Measurements from ENCODE around the gene TPST2. TPM values are rescaled to one million over a fixed set of nuclear protein-coding genes. Genes with fewer than 3 reads are reported as not detected.
"Not testable (repeated sequence)": the region's sequence is repeated elsewhere in the genome, so short reads cannot be mapped to it uniquely, and the experiment has no call there.

The TPST2 gene
- total and polyA plus RNA-seq, 2 experiments from 2014 or later, result 35.1 to 58.3 TPM

- Histone ChIP-seq H3F3A (ENCODE audit: insufficient read depth) (no peaks in the 10 kb centered on the region), H3K9ac (no peak overlapping the region), H3K4me2 (ENCODE audit: unreplicated experiment) (no peak overlapping the region), H3K4me3 (no peak overlapping the region), H3K36me3 (ENCODE audit: low read depth) (peaks cover 20% of the 10 kb centered on the region), H3K27ac (no peak overlapping the region), H3K79me2 (ENCODE audit: insufficient read depth) (no peaks in the 10 kb centered on the region), H4K20me1 (ENCODE audit: insufficient read depth) (no peaks in the 10 kb centered on the region), H3K27me3 (replicated peaks; ENCODE audit: insufficient read depth) (no peaks in the 10 kb centered on the region), H3K9me3 (ENCODE audit: low read depth) (no peaks in the 10 kb centered on the region), H2AFZ (no peak overlapping the region), H3K4me1 (ENCODE audit: insufficient read depth) (no peaks in the 10 kb centered on the region), H3K9me2 (ENCODE audit: insufficient read depth) (no peaks in the 10 kb centered on the region)
- DNase-seq, result no peak
- TF ChIP-seq EZH2 (IDR thresholded peaks at IDR 0.05; ENCODE audit: insufficient read depth, poor library complexity, severe bottlenecking), result no peak
- no peak for TF ChIP-seq EZH2phosphoT487 (IDR thresholded peaks at IDR 0.05; ENCODE audit: insufficient read depth, low read depth)
- 97 to 100% methylated on average over 3 of the region's 3 CpGs for WGBS, 2 experiments (ENCODE audit: low coverage in 1 of 2, low lambda C conversion rate in 2 of 2, missing lambda C conversion rate in 2 of 2)
- in situ Hi-C loops (cut with MboI), result no loop called here
These were observed 54.4 kb downstream of the TPST2 start for GRCh38 chr22:26535603-26535908.

DNA sequence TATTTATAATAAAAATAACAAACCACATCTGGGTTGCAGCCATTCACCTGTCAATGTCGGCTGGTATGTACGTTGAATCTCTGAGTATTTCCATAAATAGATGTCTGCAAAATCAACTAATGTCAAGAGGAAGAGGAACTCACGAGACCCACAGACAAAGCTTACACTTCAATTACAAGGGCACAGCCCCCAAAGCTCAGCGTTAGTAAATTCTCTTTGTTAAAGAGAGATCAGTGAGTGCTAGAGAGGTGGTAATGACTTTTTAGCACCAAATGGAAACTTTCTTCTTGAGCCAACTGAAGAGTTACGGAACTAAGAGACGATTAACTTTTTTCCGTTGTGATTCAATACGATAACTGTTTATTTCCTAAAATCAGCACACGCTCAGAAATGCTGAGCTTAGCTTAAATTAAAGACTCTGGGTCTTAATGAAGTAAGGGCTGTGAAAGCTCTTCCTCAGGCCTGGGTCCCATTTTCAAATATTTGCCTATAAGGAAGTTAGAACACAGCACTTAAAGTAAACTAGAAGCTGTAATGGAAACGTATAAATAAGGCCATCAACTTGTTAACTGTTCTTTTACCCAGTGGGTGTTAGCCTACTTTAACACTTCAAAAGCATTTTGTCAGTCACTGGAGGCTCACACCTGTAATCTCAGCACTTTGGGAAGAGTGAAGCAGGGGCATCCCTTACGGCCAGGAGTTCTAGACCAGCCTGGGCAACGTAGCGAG, 54.9 kb downstream of the TPST2 start:
- Histone ChIP-seq H3K4me1 (ENCODE audit: insufficient read depth) (no peaks in the 10 kb centered on the region), H3K9me2 (ENCODE audit: insufficient read depth) (no peaks in the 10 kb centered on the region), H3K27me3 (replicated peaks; ENCODE audit: insufficient read depth) (no peaks in the 10 kb centered on the region), H3K79me2 (ENCODE audit: insufficient read depth) (no peaks in the 10 kb centered on the region), H3K9ac (no peak overlapping the region), H3K4me2 (ENCODE audit: unreplicated experiment) (no peak overlapping the region), H4K20me1 (ENCODE audit: insufficient read depth) (no peaks in the 10 kb centered on the region), H3F3A (ENCODE audit: insufficient read depth) (no peaks in the 10 kb centered on the region), H3K27ac (no peak overlapping the region), H3K4me3 (no peak overlapping the region), H3K9me3 (ENCODE audit: low read depth) (no peaks in the 10 kb centered on the region), H3K36me3 (ENCODE audit: low read depth) (peaks cover 20% of the 10 kb centered on the region), H2AFZ (no peak overlapping the region)
- TF ChIP-seq EZH2 (IDR thresholded peaks at IDR 0.05; ENCODE audit: insufficient read depth, poor library complexity, severe bottlenecking) (no peak), EZH2phosphoT487 (IDR thresholded peaks at IDR 0.05; ENCODE audit: insufficient read depth, low read depth) (no peak)
- in situ Hi-C loops (cut with MboI), result no loop called here
- no peak for DNase-seq
- 81 to 82% methylated on average over 13 of the region's 13 CpGs for WGBS, 2 experiments (ENCODE audit: low coverage in 1 of 2, low lambda C conversion rate in 2 of 2, missing lambda C conversion rate in 2 of 2)

DNA sequence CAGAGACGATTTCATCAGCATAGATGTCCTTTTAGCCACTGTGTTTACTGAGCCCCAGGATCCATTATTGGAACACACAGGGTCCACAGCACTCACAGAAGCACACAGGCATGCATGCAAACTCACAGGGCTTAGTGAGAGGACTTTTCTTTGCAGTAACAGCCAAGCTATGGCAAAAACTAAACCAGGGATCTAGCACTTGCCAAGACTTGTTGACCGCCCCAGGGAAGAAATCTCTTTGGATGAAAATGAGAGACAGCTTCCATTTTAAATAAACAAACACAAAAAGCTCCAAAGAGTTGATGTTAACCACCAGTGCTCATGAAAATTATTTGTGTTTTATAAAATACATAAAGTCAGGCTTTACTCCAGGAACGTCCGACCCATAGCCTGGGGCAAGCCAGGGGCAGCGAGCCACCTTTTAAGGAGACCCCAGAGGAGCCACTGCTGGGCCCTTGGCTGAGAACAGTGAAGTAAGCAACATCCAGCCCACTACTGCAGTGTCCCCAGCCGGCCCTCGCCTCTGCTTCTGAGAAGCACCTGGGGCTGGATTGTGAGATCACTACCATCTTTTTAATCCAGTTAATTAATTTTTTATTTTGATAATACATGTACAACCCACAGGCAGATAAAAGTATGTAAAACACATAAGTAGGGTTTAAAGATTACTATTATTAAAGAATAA, 55.6 kb downstream of the TPST2 start:
- Histone ChIP-seq H4K20me1 (ENCODE audit: insufficient read depth) (no peaks in the 10 kb centered on the region), H3F3A (ENCODE audit: insufficient read depth) (no peaks in the 10 kb centered on the region), H3K9ac (no peak overlapping the region), H3K4me2 (ENCODE audit: unreplicated experiment) (no peak overlapping the region), H3K9me2 (ENCODE audit: insufficient read depth) (no peaks in the 10 kb centered on the region), H3K79me2 (ENCODE audit: insufficient read depth) (no peaks in the 10 kb centered on the region), H3K9me3 (ENCODE audit: low read depth) (no peaks in the 10 kb centered on the region), H3K27ac (no peak overlapping the region), H3K4me1 (ENCODE audit: insufficient read depth) (no peaks in the 10 kb centered on the region), H2AFZ (no peak overlapping the region), H3K27me3 (replicated peaks; ENCODE audit: insufficient read depth) (no peaks in the 10 kb centered on the region), H3K4me3 (no peak overlapping the region), H3K36me3 (ENCODE audit: low read depth) (peaks cover 20% of the 10 kb centered on the region)
- in situ Hi-C loops (cut with MboI), result no loop called here
- no peak for DNase-seq
- WGBS, 2 experiments (ENCODE audit: low coverage in 1 of 2, low lambda C conversion rate in 2 of 2, missing lambda C conversion rate in 2 of 2), result 89 to 91% methylated on average over 7 of the region's 7 CpGs
- TF ChIP-seq EZH2 (IDR thresholded peaks at IDR 0.05; ENCODE audit: insufficient read depth, poor library complexity, severe bottlenecking), result no peak
- TF ChIP-seq EZH2phosphoT487 (IDR thresholded peaks at IDR 0.05; ENCODE audit: insufficient read depth, low read depth), result no peak

GRCh38 chr22:26529345-26529744, 60.6 kb downstream of the TPST2 start:
- DNase-seq, result peak; percentile 55
- WGBS, 2 experiments (ENCODE audit: low coverage in 1 of 2, low lambda C conversion rate in 2 of 2, missing lambda C conversion rate in 2 of 2), result 64 to 66% methylated on average over 2 of the region's 2 CpGs
- no peak overlapping the region for H3K4me2 ChIP-seq (ENCODE audit: unreplicated experiment)
- no peak overlapping the region for H3K9ac ChIP-seq
- H3K79me2 ChIP-seq (ENCODE audit: insufficient read depth), result no peaks in the 10 kb centered on the region
- H3K9me3 ChIP-seq (ENCODE audit: low read depth), result no peaks in the 10 kb centered on the region
- peaks cover 13% of the 10 kb centered on the region for H3K36me3 ChIP-seq (ENCODE audit: low read depth)
- no peaks in the 10 kb centered on the region for H3F3A ChIP-seq (ENCODE audit: insufficient read depth)
- H2AFZ ChIP-seq, result no peak overlapping the region
- H3K4me3 ChIP-seq, result no peak overlapping the region
- H3K4me1 ChIP-seq (ENCODE audit: insufficient read depth), result no peaks in the 10 kb centered on the region
- no peaks in the 10 kb centered on the region for H3K9me2 ChIP-seq (ENCODE audit: insufficient read depth)
- TF ChIP-seq EZH2 (IDR thresholded peaks at IDR 0.05; ENCODE audit: insufficient read depth, poor library complexity, severe bottlenecking) (no peak), EZH2phosphoT487 (IDR thresholded peaks at IDR 0.05; ENCODE audit: insufficient read depth, low read depth) (no peak)
- no peak overlapping the region for H3K27ac ChIP-seq
- no peaks in the 10 kb centered on the region for H4K20me1 ChIP-seq (ENCODE audit: insufficient read depth)
- in situ Hi-C loops (cut with MboI), result no loop called here
- H3K27me3 ChIP-seq (replicated peaks; ENCODE audit: insufficient read depth), result no peaks in the 10 kb centered on the region

- H3K4me3 ChIP-seq; H4K20me1 ChIP-seq (ENCODE audit: insufficient read depth); H3K79me2 ChIP-seq (ENCODE audit: insufficient read depth); H3K9me2 ChIP-seq (ENCODE audit: insufficient read depth); H3K9me3 ChIP-seq (ENCODE audit: low read depth); H2AFZ ChIP-seq; DNase-seq; in situ Hi-C loops (cut with MboI); H3K27ac ChIP-seq; H3F3A ChIP-seq (ENCODE audit: insufficient read depth); H3K27me3 ChIP-seq (replicated peaks; ENCODE audit: insufficient read depth); H3K9ac ChIP-seq; H3K4me2 ChIP-seq (ENCODE audit: unreplicated experiment); H3K4me1 ChIP-seq (ENCODE audit: insufficient read depth): not testable (repeated sequence)
- 86 to 89% methylated on average over 9 of the region's 9 CpGs for WGBS, 2 experiments (ENCODE audit: low coverage in 1 of 2, low lambda C conversion rate in 2 of 2, missing lambda C conversion rate in 2 of 2)
- H3K36me3 ChIP-seq (ENCODE audit: low read depth), result peaks cover 13% of the 10 kb centered on the region
These were observed 61.4 kb downstream of the TPST2 start for GRCh38 chr22:26528518-26528917.

Measured in GM23248 (cell line).